ENCODE data around the gene NAA30.

- TF ChIP-seq CTCF (IDR thresholded peaks at IDR 0.05) (no peak), POLR2A (IDR thresholded peaks at IDR 0.05) (no peak)
Observed at GRCh38 chr14:57401501-57401900, 11.1 kb downstream of the NAA30 start.

All from suprapubic skin (tissue), 3 donors.